ENCODE measurements around the gene HPS5.

DNA sequence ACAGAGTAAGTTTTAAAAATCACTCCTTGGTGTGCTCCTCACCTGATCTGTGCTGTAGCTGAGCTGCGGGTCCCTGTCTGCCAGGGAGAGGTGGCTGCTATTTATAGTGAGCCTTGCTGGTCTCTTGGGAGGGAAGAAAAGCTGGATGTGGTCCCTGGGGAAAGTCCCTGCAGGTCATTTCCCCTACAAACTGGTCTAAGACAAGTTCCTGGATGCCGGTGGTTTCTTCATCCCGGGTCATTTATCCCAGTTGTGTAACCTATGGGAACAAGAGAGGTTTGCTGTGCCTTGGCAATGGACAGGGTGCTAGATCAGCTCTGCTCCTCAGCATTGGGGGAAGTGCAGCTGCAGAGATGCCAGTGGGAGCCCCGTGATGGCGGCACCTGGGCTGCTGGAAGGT, 73.4 kb downstream of the HPS5 start, which contains the start of gene SAA2:
- TF ChIP-seq DNMT1 (CRISPR knock-in tag; IDR thresholded peaks at IDR 0.05), result no peak
- TF ChIP-seq, protein P1, sequence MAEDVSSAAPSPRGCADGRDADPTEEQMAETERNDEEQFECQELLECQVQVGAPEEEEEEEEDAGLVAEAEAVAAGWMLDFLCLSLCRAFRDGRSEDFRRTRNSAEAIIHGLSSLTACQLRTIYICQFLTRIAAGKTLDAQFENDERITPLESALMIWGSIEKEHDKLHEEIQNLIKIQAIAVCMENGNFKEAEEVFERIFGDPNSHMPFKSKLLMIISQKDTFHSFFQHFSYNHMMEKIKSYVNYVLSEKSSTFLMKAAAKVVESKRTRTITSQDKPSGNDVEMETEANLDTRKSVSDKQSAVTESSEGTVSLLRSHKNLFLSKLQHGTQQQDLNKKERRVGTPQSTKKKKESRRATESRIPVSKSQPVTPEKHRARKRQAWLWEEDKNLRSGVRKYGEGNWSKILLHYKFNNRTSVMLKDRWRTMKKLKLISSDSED (CRISPR knock-in tag; IDR thresholded peaks at IDR 0.05), result no peak
- TF ChIP-seq EZH2 (conservative IDR thresholded peaks at IDR 0.05; ENCODE audit: low read depth, low read length), result no peak
- TF ChIP-seq PCBP2 (optimal IDR thresholded peaks at IDR 0.05; ENCODE audit: low read depth, low read length, poor library complexity, severe bottlenecking), result no peak
- TF ChIP-seq, protein P2, sequence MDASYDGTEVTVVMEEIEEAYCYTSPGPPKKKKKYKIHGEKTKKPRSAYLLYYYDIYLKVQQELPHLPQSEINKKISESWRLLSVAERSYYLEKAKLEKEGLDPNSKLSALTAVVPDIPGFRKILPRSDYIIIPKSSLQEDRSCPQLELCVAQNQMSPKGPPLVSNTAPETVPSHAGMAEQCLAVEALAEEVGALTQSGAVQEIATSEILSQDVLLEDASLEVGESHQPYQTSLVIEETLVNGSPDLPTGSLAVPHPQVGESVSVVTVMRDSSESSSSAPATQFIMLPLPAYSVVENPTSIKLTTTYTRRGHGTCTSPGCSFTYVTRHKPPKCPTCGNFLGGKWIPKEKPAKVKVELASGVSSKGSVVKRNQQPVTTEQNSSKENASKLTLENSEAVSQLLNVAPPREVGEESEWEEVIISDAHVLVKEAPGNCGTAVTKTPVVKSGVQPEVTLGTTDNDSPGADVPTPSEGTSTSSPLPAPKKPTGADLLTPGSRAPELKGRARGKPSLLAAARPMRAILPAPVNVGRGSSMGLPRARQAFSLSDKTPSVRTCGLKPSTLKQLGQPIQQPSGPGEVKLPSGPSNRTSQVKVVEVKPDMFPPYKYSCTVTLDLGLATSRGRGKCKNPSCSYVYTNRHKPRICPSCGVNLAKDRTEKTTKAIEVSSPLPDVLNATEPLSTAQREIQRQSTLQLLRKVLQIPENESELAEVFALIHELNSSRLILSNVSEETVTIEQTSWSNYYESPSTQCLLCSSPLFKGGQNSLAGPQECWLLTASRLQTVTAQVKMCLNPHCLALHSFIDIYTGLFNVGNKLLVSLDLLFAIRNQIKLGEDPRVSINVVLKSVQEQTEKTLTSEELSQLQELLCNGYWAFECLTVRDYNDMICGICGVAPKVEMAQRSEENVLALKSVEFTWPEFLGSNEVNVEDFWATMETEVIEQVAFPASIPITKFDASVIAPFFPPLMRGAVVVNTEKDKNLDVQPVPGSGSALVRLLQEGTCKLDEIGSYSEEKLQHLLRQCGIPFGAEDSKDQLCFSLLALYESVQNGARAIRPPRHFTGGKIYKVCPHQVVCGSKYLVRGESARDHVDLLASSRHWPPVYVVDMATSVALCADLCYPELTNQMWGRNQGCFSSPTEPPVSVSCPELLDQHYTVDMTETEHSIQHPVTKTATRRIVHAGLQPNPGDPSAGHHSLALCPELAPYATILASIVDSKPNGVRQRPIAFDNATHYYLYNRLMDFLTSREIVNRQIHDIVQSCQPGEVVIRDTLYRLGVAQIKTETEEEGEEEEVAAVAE (CRISPR knock-in tag; IDR thresholded peaks at IDR 0.05; ENCODE audit: borderline replicate concordance), result no peak
- TF ChIP-seq, protein P3, sequence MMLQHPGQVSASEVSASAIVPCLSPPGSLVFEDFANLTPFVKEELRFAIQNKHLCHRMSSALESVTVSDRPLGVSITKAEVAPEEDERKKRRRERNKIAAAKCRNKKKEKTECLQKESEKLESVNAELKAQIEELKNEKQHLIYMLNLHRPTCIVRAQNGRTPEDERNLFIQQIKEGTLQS (CRISPR knock-in tag; IDR thresholded peaks at IDR 0.05), result no peak
- TF ChIP-seq, protein P4, sequence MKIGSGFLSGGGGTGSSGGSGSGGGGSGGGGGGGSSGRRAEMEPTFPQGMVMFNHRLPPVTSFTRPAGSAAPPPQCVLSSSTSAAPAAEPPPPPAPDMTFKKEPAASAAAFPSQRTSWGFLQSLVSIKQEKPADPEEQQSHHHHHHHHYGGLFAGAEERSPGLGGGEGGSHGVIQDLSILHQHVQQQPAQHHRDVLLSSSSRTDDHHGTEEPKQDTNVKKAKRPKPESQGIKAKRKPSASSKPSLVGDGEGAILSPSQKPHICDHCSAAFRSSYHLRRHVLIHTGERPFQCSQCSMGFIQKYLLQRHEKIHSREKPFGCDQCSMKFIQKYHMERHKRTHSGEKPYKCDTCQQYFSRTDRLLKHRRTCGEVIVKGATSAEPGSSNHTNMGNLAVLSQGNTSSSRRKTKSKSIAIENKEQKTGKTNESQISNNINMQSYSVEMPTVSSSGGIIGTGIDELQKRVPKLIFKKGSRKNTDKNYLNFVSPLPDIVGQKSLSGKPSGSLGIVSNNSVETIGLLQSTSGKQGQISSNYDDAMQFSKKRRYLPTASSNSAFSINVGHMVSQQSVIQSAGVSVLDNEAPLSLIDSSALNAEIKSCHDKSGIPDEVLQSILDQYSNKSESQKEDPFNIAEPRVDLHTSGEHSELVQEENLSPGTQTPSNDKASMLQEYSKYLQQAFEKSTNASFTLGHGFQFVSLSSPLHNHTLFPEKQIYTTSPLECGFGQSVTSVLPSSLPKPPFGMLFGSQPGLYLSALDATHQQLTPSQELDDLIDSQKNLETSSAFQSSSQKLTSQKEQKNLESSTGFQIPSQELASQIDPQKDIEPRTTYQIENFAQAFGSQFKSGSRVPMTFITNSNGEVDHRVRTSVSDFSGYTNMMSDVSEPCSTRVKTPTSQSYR (CRISPR knock-in tag; IDR thresholded peaks at IDR 0.05; ENCODE audit: borderline replicate concordance), result no peak
- TF ChIP-seq ZNF546 (CRISPR knock-in tag; conservative IDR thresholded peaks at IDR 0.05), result no peak
- TF ChIP-seq, protein P5, sequence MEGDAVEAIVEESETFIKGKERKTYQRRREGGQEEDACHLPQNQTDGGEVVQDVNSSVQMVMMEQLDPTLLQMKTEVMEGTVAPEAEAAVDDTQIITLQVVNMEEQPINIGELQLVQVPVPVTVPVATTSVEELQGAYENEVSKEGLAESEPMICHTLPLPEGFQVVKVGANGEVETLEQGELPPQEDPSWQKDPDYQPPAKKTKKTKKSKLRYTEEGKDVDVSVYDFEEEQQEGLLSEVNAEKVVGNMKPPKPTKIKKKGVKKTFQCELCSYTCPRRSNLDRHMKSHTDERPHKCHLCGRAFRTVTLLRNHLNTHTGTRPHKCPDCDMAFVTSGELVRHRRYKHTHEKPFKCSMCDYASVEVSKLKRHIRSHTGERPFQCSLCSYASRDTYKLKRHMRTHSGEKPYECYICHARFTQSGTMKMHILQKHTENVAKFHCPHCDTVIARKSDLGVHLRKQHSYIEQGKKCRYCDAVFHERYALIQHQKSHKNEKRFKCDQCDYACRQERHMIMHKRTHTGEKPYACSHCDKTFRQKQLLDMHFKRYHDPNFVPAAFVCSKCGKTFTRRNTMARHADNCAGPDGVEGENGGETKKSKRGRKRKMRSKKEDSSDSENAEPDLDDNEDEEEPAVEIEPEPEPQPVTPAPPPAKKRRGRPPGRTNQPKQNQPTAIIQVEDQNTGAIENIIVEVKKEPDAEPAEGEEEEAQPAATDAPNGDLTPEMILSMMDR (CRISPR knock-in tag; IDR thresholded peaks at IDR 0.05), result no peak
- TF ChIP-seq KMT2A (CRISPR knock-in tag; IDR thresholded peaks at IDR 0.05), result no peak
- TF ChIP-seq NR2C2 (CRISPR knock-in tag; IDR thresholded peaks at IDR 0.05; ENCODE audit: borderline replicate concordance), result no peak
- TF ChIP-seq ZNF12 (CRISPR knock-in tag; IDR thresholded peaks at IDR 0.05), result no peak
